Measurements from ENCODE around the gene CHST12.

CHST12 gene

DNA sequence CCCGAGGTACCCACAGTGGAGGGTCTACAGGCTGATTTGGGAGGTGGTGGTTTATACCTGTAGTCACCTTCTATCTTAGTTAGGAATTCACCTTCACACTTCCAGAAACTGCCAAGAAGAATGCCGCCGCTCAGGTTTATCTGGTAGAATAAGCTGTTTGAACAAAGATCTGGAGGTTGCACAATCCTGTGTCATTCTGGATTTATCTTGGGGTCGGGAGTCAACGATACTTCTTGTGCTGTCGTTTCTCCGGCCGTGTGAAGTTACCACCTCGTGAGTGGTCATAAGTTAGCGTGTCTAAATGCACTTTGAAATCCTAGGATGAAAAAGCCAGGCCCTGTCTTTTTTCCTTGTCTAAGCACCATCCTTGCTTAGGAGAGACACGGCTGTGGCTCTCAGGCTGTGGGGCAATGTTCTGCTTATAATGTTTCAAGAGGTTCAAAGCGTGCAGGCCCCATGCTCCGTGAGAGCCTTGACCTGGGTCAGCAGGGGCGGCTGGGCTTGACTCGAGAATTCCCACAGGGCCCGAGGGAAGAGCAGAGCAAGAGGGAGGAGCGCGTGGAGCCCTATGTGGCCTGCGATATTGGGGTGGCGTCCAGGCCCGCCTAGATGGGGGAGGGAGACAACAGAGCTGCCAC is 37.3 kb downstream of the CHST12 start:
- H4K20me1 ChIP-seq (ENCODE audit: control insufficient read depth, insufficient read depth, low read depth, low read length), result 0 out of 2 replicates have a peak, but pooled peaks cover 6% of the 10 kb centered on the region
- H3K4me3 ChIP-seq (ENCODE audit: low read length), result no peak overlapping the region
- H3K27ac ChIP-seq (ENCODE audit: low read depth, low read length), result no peak overlapping the region
- H3K79me2 ChIP-seq (ENCODE audit: control insufficient read depth, low read length), result no peaks in the 10 kb centered on the region
- no peak overlapping the region for H3K4me2 ChIP-seq (ENCODE audit: low read length)
- H3F3A ChIP-seq (ENCODE audit: control insufficient read depth, insufficient read depth), result no peaks in the 10 kb centered on the region
- H3K9me3 ChIP-seq (ENCODE audit: control insufficient read depth, insufficient read depth, low read length), result no peaks in the 10 kb centered on the region
- TF ChIP-seq EZH2phosphoT487 (IDR thresholded peaks at IDR 0.05; ENCODE audit: borderline replicate concordance, low read length), result no peak
- no peaks in the 10 kb centered on the region for H3K9me2 ChIP-seq (replicated peaks; ENCODE audit: control insufficient read depth, low read length)
- H3K4me1 ChIP-seq (ENCODE audit: control insufficient read depth, low read length), result no peaks in the 10 kb centered on the region
- no peaks in the 10 kb centered on the region for H3K27me3 ChIP-seq (ENCODE audit: control insufficient read depth, low read length)
- no peaks in the 10 kb centered on the region for H3K36me3 ChIP-seq (ENCODE audit: control insufficient read depth, low read length)

DNA sequence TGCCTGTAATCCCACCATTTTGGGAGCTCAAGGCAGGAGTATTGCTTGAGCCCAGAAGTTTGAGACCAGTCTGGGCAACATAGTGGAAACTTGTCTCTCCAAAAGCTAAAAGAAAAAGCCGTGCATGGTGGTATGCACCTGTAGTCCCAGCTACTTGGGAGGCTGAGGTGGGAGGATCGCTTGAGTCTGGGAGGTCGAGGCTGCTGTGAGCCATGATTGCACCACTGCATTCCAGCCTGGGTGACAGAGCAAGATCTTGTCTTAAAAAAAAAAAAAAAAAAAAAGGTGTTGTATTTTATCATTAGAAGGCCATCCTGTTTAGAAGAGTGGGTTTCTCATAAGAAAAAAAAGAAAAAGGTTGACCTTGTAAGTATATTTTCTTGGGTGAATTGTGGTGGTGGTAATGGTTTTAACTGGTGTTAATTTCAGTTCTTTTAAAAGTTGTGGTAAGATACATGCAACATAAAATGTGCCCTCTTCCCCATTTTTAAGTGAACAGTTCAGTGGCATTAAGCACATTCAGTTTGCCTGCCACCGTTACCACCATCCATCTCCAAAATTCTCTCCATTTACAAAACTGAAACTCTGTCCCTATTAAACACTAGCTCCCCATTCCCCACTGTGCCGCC is 38.1 kb downstream of the CHST12 start:
- no peaks in the 10 kb centered on the region for H3K27me3 ChIP-seq (ENCODE audit: control insufficient read depth, low read length)
- no peak overlapping the region for H3K4me2 ChIP-seq (ENCODE audit: low read length)
- H3K27ac ChIP-seq (ENCODE audit: low read depth, low read length), result no peak overlapping the region
- no peaks in the 10 kb centered on the region for H3K79me2 ChIP-seq (ENCODE audit: control insufficient read depth, low read length)
- H3K36me3 ChIP-seq (ENCODE audit: control insufficient read depth, low read length), result no peaks in the 10 kb centered on the region
- no peak for TF ChIP-seq EZH2phosphoT487 (IDR thresholded peaks at IDR 0.05; ENCODE audit: borderline replicate concordance, low read length)
- TF ChIP-seq, protein P1, sequence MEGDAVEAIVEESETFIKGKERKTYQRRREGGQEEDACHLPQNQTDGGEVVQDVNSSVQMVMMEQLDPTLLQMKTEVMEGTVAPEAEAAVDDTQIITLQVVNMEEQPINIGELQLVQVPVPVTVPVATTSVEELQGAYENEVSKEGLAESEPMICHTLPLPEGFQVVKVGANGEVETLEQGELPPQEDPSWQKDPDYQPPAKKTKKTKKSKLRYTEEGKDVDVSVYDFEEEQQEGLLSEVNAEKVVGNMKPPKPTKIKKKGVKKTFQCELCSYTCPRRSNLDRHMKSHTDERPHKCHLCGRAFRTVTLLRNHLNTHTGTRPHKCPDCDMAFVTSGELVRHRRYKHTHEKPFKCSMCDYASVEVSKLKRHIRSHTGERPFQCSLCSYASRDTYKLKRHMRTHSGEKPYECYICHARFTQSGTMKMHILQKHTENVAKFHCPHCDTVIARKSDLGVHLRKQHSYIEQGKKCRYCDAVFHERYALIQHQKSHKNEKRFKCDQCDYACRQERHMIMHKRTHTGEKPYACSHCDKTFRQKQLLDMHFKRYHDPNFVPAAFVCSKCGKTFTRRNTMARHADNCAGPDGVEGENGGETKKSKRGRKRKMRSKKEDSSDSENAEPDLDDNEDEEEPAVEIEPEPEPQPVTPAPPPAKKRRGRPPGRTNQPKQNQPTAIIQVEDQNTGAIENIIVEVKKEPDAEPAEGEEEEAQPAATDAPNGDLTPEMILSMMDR (IDR thresholded peaks at IDR 0.05; ENCODE audit: low read depth, low read length, poor library complexity, severe bottlenecking), result no peak
- no peaks in the 10 kb centered on the region for H3F3A ChIP-seq (ENCODE audit: control insufficient read depth, insufficient read depth)
- no peak overlapping the region for H3K4me3 ChIP-seq (ENCODE audit: low read length)
- no peaks in the 10 kb centered on the region for H3K4me1 ChIP-seq (ENCODE audit: control insufficient read depth, low read length)
- H3K9me3 ChIP-seq (ENCODE audit: control insufficient read depth, insufficient read depth, low read length), result no peaks in the 10 kb centered on the region
- 0 out of 2 replicates have a peak, but pooled peaks cover 6% of the 10 kb centered on the region for H4K20me1 ChIP-seq (ENCODE audit: control insufficient read depth, insufficient read depth, low read depth, low read length)
- H3K9me2 ChIP-seq (replicated peaks; ENCODE audit: control insufficient read depth, low read length), result no peaks in the 10 kb centered on the region

DNA sequence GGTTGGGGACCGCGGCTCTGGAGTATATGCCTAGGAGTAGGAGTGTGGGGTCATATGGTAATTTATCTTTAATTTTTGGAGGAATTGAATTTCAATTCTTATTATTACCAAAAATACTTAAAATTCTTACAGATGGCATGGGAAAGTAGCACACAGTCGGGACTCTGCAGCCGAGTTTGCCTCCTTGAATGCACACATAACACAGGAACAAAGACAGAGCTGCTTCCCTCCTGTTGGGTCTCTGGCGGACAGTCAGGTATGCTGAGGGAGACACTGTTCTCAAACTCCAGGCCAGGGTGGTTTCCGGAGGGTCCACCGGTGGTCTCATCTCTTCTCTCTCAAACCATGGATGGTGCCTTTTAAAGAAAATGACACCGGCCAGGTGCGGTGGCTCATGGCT is 40.1 kb downstream of the CHST12 start:
- Histone ChIP-seq H3K9me2 (replicated peaks; ENCODE audit: control insufficient read depth, low read length) (no peaks in the 10 kb centered on the region), H3K4me1 (ENCODE audit: control insufficient read depth, low read length) (no peaks in the 10 kb centered on the region), H3K4me2 (ENCODE audit: low read length) (no peak overlapping the region), H3F3A (ENCODE audit: control insufficient read depth, insufficient read depth) (no peaks in the 10 kb centered on the region), H3K4me3 (ENCODE audit: low read length) (no peak overlapping the region), H3K36me3 (ENCODE audit: control insufficient read depth, low read length) (no peaks in the 10 kb centered on the region), H3K9me3 (ENCODE audit: control insufficient read depth, insufficient read depth, low read length) (no peaks in the 10 kb centered on the region), H3K79me2 (ENCODE audit: control insufficient read depth, low read length) (no peaks in the 10 kb centered on the region), H3K27me3 (ENCODE audit: control insufficient read depth, low read length) (no peaks in the 10 kb centered on the region), H4K20me1 (ENCODE audit: control insufficient read depth, insufficient read depth, low read depth, low read length) (0 out of 2 replicates have a peak, but pooled peaks cover 5% of the 10 kb centered on the region), H3K27ac (ENCODE audit: low read depth, low read length) (no peak overlapping the region)
- TF ChIP-seq, protein P1 (IDR thresholded peaks at IDR 0.05; ENCODE audit: low read depth, low read length, poor library complexity, severe bottlenecking), result no peak
- no peak for TF ChIP-seq EZH2phosphoT487 (IDR thresholded peaks at IDR 0.05; ENCODE audit: borderline replicate concordance, low read length)

DNA sequence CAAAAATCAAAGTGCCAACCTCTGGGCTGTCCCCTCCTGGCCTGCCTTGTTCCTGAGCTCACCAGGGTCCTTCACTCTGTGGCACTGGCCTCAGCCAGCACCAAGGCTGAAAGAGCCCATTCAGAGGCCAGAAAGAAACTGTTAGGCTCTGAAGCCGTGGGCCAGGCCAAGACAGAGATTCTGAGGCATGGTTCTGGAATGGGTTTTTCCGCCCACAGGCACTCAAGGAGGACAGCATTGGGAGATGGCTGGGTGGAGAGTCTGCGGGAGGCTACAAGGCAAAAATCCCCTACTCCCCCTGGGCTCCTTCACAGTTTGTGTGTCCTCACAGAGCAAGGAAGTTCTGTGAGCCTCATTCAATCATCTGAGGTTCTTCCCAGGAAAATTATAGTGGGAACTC is 41.1 kb downstream of the CHST12 start:
- H3K36me3 ChIP-seq (ENCODE audit: control insufficient read depth, low read length), result no peaks in the 10 kb centered on the region
- H4K20me1 ChIP-seq (ENCODE audit: control insufficient read depth, insufficient read depth, low read depth, low read length), result no peaks in the 10 kb centered on the region
- H3K4me1 ChIP-seq (ENCODE audit: control insufficient read depth, low read length), result no peaks in the 10 kb centered on the region
- H3K79me2 ChIP-seq (ENCODE audit: control insufficient read depth, low read length), result no peaks in the 10 kb centered on the region
- H3K4me3 ChIP-seq (ENCODE audit: low read length), result no peak overlapping the region
- TF ChIP-seq EZH2phosphoT487 (IDR thresholded peaks at IDR 0.05; ENCODE audit: borderline replicate concordance, low read length), result no peak
- TF ChIP-seq, protein P1 (IDR thresholded peaks at IDR 0.05; ENCODE audit: low read depth, low read length, poor library complexity, severe bottlenecking), result no peak
- H3K9me2 ChIP-seq (replicated peaks; ENCODE audit: control insufficient read depth, low read length), result no peaks in the 10 kb centered on the region
- 0 out of 2 replicates have a peak, but pooled peaks cover under 1% of the 10 kb centered on the region for H3K27me3 ChIP-seq (ENCODE audit: control insufficient read depth, low read length)
- no peak overlapping the region for H3K4me2 ChIP-seq (ENCODE audit: low read length)
- no peak overlapping the region for H3K27ac ChIP-seq (ENCODE audit: low read depth, low read length)
- H3F3A ChIP-seq (ENCODE audit: control insufficient read depth, insufficient read depth), result no peaks in the 10 kb centered on the region
- no peaks in the 10 kb centered on the region for H3K9me3 ChIP-seq (ENCODE audit: control insufficient read depth, insufficient read depth, low read length)
